DOHH2 (cell line): ENCODE measurements around the gene SCNM1.

Experiments used
- H3F3A ChIP-seq: fragments of 200-600 bp; sonication (generic), shearing (Covaris generic); 2 replicates; pipeline ENCODE4 v1.6.0; 2016; ENCODE audit warnings: antibody characterized with exemption, mild to moderate bottlenecking; ENCODE audit not compliant: control insufficient read depth, insufficient read depth
- H3K27ac ChIP-seq: fragments of 200-600 bp; sonication (generic); 2 replicates; pipeline ENCODE4 v1.5.1; 2014; ENCODE audit warnings: low read depth, mild to moderate bottlenecking, low read length, moderate library complexity
- H3K27me3 ChIP-seq: fragments of 200-600 bp; sonication (generic); 2 replicates; pipeline ENCODE4 v1.6.1; 2014; ENCODE audit warnings: mild to moderate bottlenecking, low read length, mixed read lengths; ENCODE audit not compliant: control insufficient read depth
- H3K36me3 ChIP-seq: fragments of 200-600 bp; sonication (generic); 2 replicates; pipeline ENCODE4 v1.6.1; 2014; ENCODE audit warnings: mild to moderate bottlenecking, low read length, moderate library complexity, mixed read lengths; ENCODE audit not compliant: control insufficient read depth
- H3K4me1 ChIP-seq: fragments of 200-600 bp; sonication (generic); 2 replicates; pipeline ENCODE4 v1.6.1; 2014; ENCODE audit warnings: mild to moderate bottlenecking, low read length, mixed read lengths; ENCODE audit not compliant: control insufficient read depth
- H3K4me2 ChIP-seq: fragments of 200-600 bp; sonication (generic); 2 replicates; pipeline ENCODE4 v1.6.0; 2014; ENCODE audit warnings: mild to moderate bottlenecking, low read length, moderate library complexity
- H3K4me3 ChIP-seq: fragments of 200-600 bp; sonication (generic); 2 replicates; pipeline ENCODE4 v1.5.1; 2014; ENCODE audit warnings: mild to moderate bottlenecking, low read length, mixed read lengths
- H3K79me2 ChIP-seq: fragments of 200-600 bp; sonication (generic); 2 replicates; pipeline ENCODE4 v1.6.1; 2014; ENCODE audit warnings: mild to moderate bottlenecking, low read length, mixed read lengths; ENCODE audit not compliant: control insufficient read depth
- H3K9me2 ChIP-seq: fragments of 200-600 bp; sonication (generic); replicated peaks from 2 replicates; pipeline ENCODE4 v1.6.1; 2014; ENCODE audit warnings: mild to moderate bottlenecking, low read length, mixed read lengths; ENCODE audit not compliant: control insufficient read depth
- H3K9me3 ChIP-seq: fragments of 200-600 bp; sonication (generic); 2 replicates; pipeline ENCODE4 v1.6.1; 2014; ENCODE audit warnings: antibody characterized with exemption, low read length, mixed read lengths; ENCODE audit not compliant: control insufficient read depth, insufficient read depth
- H4K20me1 ChIP-seq: fragments of 200-600 bp; sonication (generic); 2 replicates; pipeline ENCODE4 v1.6.0; 2014; ENCODE audit warnings: low read depth, mild to moderate bottlenecking, antibody characterized with exemption, low read length, moderate library complexity; ENCODE audit not compliant: control insufficient read depth, insufficient read depth
- CTCF ChIP-seq: fragments of 200-600 bp; sonication (generic); IDR thresholded peaks from one replicate; pipeline ENCODE4 v1.5.1; 2014; ENCODE audit warnings: antibody characterized with exemption, mild to moderate bottlenecking, low read depth, low read length; ENCODE audit not compliant: poor library complexity, severe bottlenecking
- EZH2phosphoT487 ChIP-seq: fragments of 200-600 bp; sonication (generic); IDR thresholded peaks from 2 replicates; pipeline ENCODE4 v1.6.1; 2017; ENCODE audit warnings: borderline replicate concordance, mild to moderate bottlenecking, antibody characterized with exemption, low read length, moderate library complexity, mixed read lengths

The SCNM1 gene

GRCh38 chr1:151130987-151131586 lies 34.9 kb upstream of the SCNM1 start:
- H3F3A ChIP-seq: no peaks in the 10 kb centered on the region
- peak overlapping the region; percentile 55 for H3K4me2 ChIP-seq
- no peaks in the 10 kb centered on the region for H3K79me2 ChIP-seq
- 0 out of 2 replicates have a peak, but pooled peaks cover 4% of the 10 kb centered on the region for H3K27me3 ChIP-seq
- peaks cover 15% of the 10 kb centered on the region for H3K4me1 ChIP-seq
- H3K9me2 ChIP-seq: no peaks in the 10 kb centered on the region
- TF ChIP-seq CTCF: no peak
- TF ChIP-seq EZH2phosphoT487: no peak
- H3K4me3 ChIP-seq: peak overlapping the region; percentile 51
- no peak overlapping the region for H3K27ac ChIP-seq
- H3K9me3 ChIP-seq: no peaks in the 10 kb centered on the region
- H3K36me3 ChIP-seq: no peaks in the 10 kb centered on the region
- H4K20me1 ChIP-seq: no peaks in the 10 kb centered on the region

DNA sequence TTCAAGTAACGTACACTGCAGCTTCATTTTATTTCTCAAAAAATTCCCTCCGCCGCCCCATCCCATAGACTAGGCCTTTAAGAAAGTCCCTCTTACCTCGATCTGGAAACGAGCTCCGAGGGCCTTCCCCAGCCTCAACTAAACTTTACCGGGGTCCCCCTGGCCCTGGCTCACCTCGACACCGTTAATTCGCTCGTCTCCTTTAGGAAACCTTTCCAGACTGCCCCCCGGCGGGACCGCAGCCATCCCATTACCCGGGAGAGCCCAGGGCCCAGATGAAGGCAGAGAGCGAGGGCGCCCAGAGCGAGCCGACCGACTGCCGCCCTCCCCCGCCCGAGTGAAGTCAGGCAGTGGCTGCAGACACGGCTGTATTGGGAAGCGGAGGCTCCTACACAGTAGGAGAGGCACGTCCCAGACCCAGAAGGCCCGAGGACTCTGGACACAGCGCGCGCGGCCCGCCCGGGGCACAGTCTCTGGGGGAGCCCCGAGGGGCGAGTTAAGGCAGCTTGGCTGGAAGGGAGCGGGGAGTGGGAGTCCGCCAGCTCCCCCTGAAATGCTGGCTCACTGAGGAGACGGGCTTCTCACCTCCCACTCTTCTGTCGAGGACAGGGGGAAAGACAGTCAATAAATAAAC lies 34.1 kb upstream of the SCNM1 start:
- Histone ChIP-seq H3K9me2 (no peaks in the 10 kb centered on the region), H3K9me3 (no peaks in the 10 kb centered on the region), H3F3A (no peaks in the 10 kb centered on the region), H3K79me2 (no peaks in the 10 kb centered on the region), H3K4me1 (peaks cover 15% of the 10 kb centered on the region), H3K36me3 (no peaks in the 10 kb centered on the region), H4K20me1 (no peaks in the 10 kb centered on the region), H3K4me3 (peak overlapping the region; percentile 51), H3K27ac (no peak overlapping the region), H3K4me2 (peak overlapping the region; percentile 55), H3K27me3 (0 out of 2 replicates have a peak, but pooled peaks cover 4% of the 10 kb centered on the region)
- TF ChIP-seq CTCF: no peak
- no peak for TF ChIP-seq EZH2phosphoT487

DNA sequence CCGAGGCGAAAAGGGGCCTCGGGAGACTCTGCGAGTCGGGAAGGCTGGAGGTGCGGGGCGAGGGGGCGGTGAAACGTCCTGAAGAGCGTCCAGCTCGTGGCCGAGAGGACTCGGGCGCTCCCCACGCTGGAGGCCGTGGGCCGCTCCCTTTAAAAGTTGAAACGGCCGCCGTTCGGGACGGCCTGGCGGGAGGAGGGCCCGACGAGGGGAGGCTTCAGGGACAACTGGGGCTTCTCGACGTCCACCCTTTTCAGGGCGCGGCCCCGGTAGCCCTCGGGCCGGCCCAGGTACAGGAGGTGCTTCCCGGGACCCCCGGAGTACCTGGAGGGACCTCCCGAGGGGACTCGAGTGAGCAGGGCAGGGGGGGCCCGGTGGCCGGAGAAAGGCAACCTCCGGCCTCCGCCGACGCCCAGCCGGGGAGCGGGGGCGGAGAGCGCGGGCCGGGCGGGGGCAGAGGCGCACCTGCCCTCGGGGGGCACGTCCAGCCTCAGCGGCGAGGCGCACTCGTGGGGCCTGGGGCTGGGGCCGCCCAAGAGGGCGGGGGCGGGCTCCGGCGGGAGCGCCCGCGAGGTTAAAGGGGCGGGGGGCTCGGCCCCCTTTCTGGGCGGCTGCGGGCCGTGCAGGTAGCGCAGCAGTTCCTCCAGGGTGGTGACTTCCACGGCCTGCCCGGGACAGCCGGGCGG lies 33.5 kb upstream of the SCNM1 start:
- no peaks in the 10 kb centered on the region for H3K79me2 ChIP-seq
- H3F3A ChIP-seq: no peaks in the 10 kb centered on the region
- peaks cover 15% of the 10 kb centered on the region for H3K4me1 ChIP-seq
- H4K20me1 ChIP-seq: no peaks in the 10 kb centered on the region
- no peak overlapping the region for H3K4me2 ChIP-seq
- no peak for TF ChIP-seq EZH2phosphoT487
- no peak for TF ChIP-seq CTCF
- no peaks in the 10 kb centered on the region for H3K36me3 ChIP-seq
- H3K9me3 ChIP-seq: no peaks in the 10 kb centered on the region
- H3K9me2 ChIP-seq: no peaks in the 10 kb centered on the region
- H3K27ac ChIP-seq: no peak overlapping the region
- 0 out of 2 replicates have a peak, but pooled peaks cover 4% of the 10 kb centered on the region for H3K27me3 ChIP-seq
- H3K4me3 ChIP-seq: no peak overlapping the region
